RPMI7951 (cell line): ENCODE measurements around the gene PTBP3. TPM values are rescaled to one million over a fixed set of nuclear protein-coding genes. Genes with fewer than 3 reads are reported as not detected.
"Not testable (repeated sequence)": the region's sequence is repeated elsewhere in the genome, so short reads cannot be mapped to it uniquely, and the experiment has no call there.

Experiments used
- DNase-seq: peaks from one replicate; pipeline ENCODE4 v3.0.0-alpha.2; 2012; ENCODE audit warnings: low read depth
- total RNA-seq: library from RNA; depleted of rRNA; stranded (reverse); fragments of >200 nt; shearing (Covaris generic); gene quantifications from 2 replicates; pipeline ENCODE4 v1.2.3, GENCODE V29; 2014; rRNA removed

The PTBP3 gene
- total RNA-seq, result 21.4 and 36.4 TPM in 2 replicates

GRCh38 chr9:112332977-112333638 lies at the start of gene PTBP3:
Gene PTBP3, minus strand, starts transcription at chr9:112333619. Its CDS starts 35,754 bp downstream, at chr9:112297865.
- peak; percentile 75 for DNase-seq

DNA sequence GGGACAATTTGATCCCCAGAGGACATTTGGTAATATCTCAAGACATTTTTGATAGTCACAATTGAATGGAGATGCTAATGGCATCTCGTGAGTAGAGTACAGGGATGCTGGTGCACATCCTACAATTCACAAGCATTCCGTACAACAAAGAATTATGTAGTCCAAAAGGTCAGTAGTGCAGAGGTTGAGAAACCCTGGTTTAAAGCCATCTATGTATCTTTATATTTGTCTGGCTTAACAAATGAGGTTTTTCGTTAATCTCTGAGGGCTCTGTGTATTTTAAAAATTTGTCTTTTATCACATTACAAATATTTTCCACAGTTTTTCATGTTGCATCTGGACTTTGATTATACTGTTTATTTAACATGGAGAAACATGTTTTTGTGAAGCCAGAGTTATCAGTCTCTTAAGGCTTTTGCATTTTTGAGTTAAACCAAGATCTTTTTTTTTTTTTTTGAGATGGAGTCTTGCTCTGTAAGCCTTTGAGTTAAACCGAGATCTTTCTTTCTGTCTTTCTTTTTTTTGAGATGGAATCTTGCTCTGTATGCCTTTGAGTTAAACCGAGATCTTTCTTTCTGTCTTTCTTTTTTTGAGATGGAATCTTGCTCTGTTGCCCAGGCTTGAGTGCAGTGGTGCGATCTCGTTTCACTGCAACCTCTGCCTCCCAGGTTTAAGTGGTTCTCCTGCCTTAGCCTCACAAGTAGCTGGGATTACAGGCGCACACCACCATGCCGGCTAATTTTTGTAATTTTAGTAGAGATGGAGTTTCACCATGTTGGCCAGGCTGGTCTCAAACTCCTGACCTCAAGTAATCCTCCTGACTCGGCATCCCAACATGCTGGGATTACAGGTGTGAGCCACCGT lies 49.3 kb upstream of the PTBP3 start:
- no peak for DNase-seq

GRCh38 chr9:112382066-112382465 lies 48.6 kb upstream of the PTBP3 start:
- DNase-seq, result no peak

GRCh38 chr9:112380825-112381221 lies 47.4 kb upstream of the PTBP3 start:
- peak; percentile 26 for DNase-seq

- DNase-seq, result peak; percentile 37
Observed at GRCh38 chr9:112380102-112380824, 46.8 kb upstream of the PTBP3 start, which contains the start of gene HSDL2. Gene HSDL2, plus strand, starts transcription at chr9:112380108. Its CDS starts 56 bp downstream, at chr9:112380164.

DNA sequence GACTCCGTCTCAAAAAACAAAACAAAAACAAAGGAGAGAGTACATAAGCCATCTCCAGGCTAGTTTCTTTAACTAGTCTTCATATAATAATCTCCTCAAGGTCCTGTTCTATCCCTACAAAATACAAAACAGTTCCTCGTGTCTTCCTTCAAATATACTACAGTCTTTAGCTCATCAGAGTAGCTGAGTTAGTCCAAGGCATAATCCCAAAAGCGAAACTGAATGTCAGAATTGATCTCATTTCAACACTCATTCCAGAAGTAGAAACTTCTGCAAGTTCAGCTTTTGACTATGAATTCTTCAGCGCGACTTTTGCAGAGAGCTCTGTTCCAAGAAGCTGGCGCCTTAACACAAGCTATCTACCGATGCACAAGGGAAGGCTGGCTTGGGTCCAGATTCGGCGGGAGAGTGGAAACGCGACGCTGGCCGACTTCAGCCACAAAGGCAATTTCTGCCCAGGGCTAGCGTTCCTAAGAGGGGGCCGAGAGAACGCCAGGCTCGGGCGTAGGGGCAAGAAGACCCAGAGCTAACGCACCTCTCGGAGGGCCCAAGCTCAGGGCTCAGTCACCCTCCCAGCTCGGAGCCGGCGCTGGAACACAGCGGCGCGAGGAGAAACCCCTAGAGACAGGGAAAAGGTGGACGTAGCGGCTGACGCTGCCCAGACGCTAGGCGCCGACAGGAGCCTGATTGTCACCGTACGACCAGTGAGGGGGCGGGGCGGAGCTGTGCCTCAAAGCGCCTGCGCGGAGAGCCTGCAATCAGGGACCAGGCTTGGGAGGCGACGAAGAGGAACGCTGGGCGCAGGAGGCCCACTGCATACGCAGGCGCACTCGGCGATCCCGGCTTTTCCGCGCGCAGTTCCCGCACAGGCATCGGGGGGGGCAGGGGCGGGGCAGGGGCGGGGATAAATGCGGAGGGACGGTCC lies 46.0 kb upstream of the PTBP3 start:
- peak; percentile 96 for DNase-seq

DNA sequence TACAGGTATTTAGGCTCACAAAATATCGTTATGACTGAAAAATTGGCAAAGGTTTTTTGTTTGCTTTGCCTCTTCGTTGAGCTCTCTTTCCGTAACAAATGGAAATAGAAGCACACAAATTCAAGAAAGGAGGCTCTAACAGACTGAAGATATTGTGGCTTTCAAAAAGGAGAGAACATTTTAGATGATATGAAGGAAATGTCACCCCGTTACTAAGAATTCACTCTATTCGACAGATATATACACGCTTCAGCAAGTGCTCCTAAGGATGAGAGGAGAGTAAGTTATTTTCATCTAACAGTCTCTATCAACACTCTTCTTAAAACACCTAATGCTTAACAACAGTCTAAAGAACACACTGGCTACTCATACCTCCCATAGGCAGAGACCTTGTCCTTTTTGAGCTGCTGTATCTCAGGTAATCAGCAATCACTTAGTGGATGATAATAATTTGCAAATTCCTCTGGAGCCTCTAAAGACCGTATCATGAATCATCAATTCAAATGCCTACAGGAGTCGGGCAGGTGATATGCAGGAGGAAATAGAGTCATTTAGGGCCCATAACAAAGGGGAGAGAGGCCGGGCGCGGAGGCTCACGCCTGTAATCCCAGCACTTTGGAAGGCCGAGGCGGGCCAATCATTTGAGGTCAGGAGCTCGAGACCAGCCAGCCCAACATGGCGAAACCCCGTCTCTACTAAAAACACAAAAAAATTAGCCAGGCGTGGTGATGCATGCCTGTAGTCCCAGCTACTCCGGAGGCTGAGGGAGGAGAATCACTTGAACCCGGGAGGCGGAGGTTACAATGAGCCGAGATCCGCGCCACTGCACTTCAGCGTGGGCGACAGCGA lies 45.1 kb upstream of the PTBP3 start:
- peak; percentile 4 for DNase-seq

GRCh38 chr9:112377684-112378327 lies 44.4 kb upstream of the PTBP3 start:
- DNase-seq, result no peak

GRCh38 chr9:112377087-112377486 lies 43.7 kb upstream of the PTBP3 start:
- DNase-seq, result peak; percentile 1

DNA sequence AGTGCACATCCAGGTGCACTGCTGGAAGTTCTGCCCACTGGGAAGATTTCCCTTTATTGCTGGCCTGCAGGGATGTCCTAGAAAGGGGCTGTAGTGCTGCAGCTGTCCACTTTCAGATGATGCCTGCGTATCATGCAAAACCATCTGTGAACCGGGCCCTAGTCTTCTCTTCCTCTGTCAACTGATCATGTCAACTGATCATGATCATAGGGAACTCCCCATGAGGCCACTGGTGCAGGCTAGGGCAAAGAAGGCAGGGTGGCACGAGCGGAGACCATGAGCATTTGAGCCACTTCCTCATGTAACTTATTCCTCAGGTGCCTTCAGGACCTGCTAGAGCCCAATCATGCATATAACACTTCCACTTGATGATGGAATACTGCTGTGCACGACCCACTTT lies 41.9 kb upstream of the PTBP3 start:
- no peak for DNase-seq

- not testable (repeated sequence) for DNase-seq
Observed at GRCh38 chr9:112374232-112374631, 40.8 kb upstream of the PTBP3 start.

DNA sequence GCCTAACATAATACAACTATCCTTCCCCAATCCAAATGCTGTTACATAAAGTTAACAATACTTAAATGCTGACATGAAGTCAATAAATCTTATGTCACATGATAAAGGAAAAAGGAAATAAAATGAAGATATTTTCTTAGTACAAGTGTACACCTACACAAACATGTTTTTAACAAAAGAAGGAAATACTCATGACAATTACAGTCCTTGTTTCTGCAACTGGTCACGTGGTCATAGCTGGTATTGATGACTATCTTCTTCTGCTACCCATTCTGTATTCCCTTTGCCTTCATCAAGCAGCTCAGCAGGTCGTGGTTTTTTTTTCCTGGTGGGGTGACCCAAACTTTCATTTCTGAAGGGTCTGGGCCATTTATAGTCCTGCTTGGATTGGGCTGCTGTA lies 40.2 kb upstream of the PTBP3 start:
- not testable (repeated sequence) for DNase-seq

- no peak for DNase-seq
Observed at GRCh38 chr9:112371060-112371459, 37.6 kb upstream of the PTBP3 start.

DNA sequence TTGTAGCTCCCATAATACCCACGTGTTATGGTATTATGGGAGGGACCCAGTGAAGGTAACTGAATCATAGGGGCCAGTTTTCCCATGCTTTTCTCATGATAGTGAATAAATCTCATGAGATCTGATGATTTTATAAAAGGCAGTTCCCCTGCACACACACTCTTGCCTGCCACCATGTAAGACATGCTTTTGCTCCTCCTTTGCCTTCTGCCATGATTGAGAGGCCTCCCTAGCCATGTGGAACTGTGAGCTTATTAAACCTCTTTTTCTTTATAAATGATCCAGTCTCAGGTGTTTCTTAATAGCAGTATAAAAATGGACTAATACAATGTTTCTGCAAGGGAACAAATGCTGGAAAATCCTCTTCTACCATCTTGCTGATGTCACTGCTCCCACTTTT lies 36.4 kb upstream of the PTBP3 start:
- DNase-seq, result no peak

- no peak for DNase-seq
Observed at GRCh38 chr9:112367465-112367864, 34.0 kb upstream of the PTBP3 start.

DNA sequence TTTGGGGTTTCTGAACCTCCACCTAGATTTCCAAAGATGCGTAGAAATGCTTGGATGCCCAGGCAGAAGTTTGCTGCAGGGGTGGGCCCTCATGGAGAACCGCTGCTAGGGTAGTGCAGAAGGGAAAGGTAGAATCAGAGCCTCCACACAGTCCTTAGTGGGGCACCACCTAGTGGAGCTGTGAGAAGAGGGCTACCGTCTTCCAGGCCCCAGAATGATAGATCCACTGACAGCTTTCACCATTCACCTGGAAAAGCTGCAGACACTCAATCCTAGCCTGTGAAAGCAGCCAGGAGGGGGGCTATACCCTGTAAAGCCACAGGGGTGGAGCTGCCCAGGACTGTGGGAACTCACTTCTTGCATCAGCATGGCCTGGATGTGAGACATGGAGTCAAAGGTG lies 33.2 kb upstream of the PTBP3 start:
- no peak for DNase-seq

DNA sequence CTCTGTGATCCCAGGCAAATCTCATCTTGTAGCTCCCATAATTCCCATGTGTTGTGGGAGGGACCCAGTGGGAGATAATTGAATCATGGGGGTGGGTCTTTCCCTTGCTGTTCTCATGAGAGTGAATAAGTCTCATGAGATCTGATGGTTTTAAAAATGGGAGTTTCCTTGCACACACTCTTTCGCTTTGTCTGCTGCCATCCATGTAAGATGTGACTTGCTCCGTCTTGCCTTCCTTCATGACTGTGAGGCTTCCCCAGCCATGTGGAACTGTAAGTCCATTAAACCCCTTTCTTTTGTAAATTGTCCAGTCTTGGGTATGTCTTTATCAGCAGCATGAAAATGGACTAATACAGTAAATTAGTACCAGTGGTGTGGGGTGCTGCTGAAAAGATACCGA lies 31.8 kb upstream of the PTBP3 start:
- DNase-seq, result not testable (repeated sequence)

GRCh38 chr9:112364761-112365160 lies 31.3 kb upstream of the PTBP3 start:
- no peak for DNase-seq

DNA sequence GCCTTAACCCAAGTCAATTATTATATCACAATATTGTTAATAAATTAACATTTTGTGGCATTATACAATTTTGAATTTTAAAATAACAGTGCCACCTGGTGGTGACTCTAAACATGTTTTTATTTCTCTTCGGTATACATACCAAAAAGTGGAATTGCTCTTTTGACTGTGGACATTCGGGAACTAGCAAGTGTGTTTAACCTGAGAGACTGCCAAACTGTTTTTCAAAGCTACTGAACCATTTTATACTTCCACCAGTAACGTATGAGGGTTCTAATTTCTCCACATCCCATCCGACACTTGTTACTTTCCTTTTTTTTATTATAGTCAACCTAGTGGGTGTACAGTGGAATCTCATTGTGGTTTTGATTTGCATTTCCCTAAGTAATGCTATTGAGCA lies 28.2 kb upstream of the PTBP3 start:
- DNase-seq, result peak; percentile 36
